Measurements from ENCODE around the gene GRPEL1.

GRCh38 chr4:7062816-7063215 is 5.0 kb downstream of the GRPEL1 start:
- TF ChIP-seq RFX5 (IDR thresholded peaks at IDR 0.05; ENCODE audit: low read depth, low read length), result no peak
- no peak for TF ChIP-seq CTCF (conservative IDR thresholded peaks at IDR 0.05; ENCODE audit: low read depth, low read length)
- TF ChIP-seq RAD21 (IDR thresholded peaks at IDR 0.05; ENCODE audit: low read length), result no peak
- TF ChIP-seq USF2 (IDR thresholded peaks at IDR 0.05; ENCODE audit: low read depth, low read length), result no peak
- TF ChIP-seq SMC3 (IDR thresholded peaks at IDR 0.05; ENCODE audit: low read depth, low read length), result no peak
- TF ChIP-seq POLR2A (IDR thresholded peaks at IDR 0.05; ENCODE audit: low read depth, low read length), result no peak
- TF ChIP-seq CHD1 (IDR thresholded peaks at IDR 0.05; ENCODE audit: low read depth, low read length), result no peak
- no peak for TF ChIP-seq MAZ (IDR thresholded peaks at IDR 0.05; ENCODE audit: borderline replicate concordance, low read depth, low read length)
- TF ChIP-seq MAFK (IDR thresholded peaks at IDR 0.05; ENCODE audit: low read depth, low read length), result no peak
- no peak for TF ChIP-seq BHLHE40 (IDR thresholded peaks at IDR 0.05; ENCODE audit: low read depth, low read length)

All from IMR-90 (cell line).